GM12892 (cell line): Measurements from ENCODE around the gene IL4I1.

Experiments used
- DNase-seq: peaks from one replicate; pipeline ENCODE4 v3.0.0; 2011; ENCODE audit not compliant: insufficient read length
- FAIRE-seq: peaks from 2 replicates; lab custom pipeline; 2011; peaks lifted over from hg19 to GRCh38; lab: Jason Lieb, UNC
- POLR2A ChIP-seq: IDR thresholded peaks from 2 replicates; pipeline ENCODE4 v1.6.1; 2011; ENCODE audit warnings: low read depth, low read length, control low read depth
- POLR2AphosphoS5 ChIP-seq: IDR thresholded peaks from 2 replicates; pipeline ENCODE4 v1.6.1; 2011; ENCODE audit warnings: low read depth, low read length, control low read depth
- TAF1 ChIP-seq: IDR thresholded peaks from 2 replicates; pipeline ENCODE4 v1.6.1; 2011; ENCODE audit warnings: low read depth, mild to moderate bottlenecking, control low read depth, low read length, borderline replicate concordance

The IL4I1 gene

GRCh38 chr19:49850221-49850486, 46.5 kb downstream of the IL4I1 start:
- TF ChIP-seq POLR2AphosphoS5, result no peak
- TF ChIP-seq TAF1, result no peak
- no peak for TF ChIP-seq POLR2A
- DNase-seq (no peak), FAIRE-seq (no peak)

GRCh38 chr19:49849433-49850220, 47.1 kb downstream of the IL4I1 start:
- DNase-seq (no peak), FAIRE-seq (no peak)
- TF ChIP-seq POLR2A, result no peak
- TF ChIP-seq TAF1, result no peak
- no peak for TF ChIP-seq POLR2AphosphoS5

GRCh38 chr19:49848938-49849337, 47.7 kb downstream of the IL4I1 start:
- FAIRE-seq, result no peak
- no peak for TF ChIP-seq TAF1
- no peak for TF ChIP-seq POLR2A
- no peak for TF ChIP-seq POLR2AphosphoS5
- DNase-seq, result no peak

GRCh38 chr19:49847731-49848696, 48.7 kb downstream of the IL4I1 start:
- no peak for FAIRE-seq
- TF ChIP-seq POLR2AphosphoS5 (no peak), POLR2A (no peak), TAF1 (no peak)
- no peak for DNase-seq

- FAIRE-seq, result no peak
- TF ChIP-seq POLR2AphosphoS5 (no peak), POLR2A (no peak), TAF1 (no peak)
- DNase-seq, result no peak
These were observed 50.3 kb downstream of the IL4I1 start for GRCh38 chr19:49846408-49846807.

GRCh38 chr19:49845414-49845813, 51.3 kb downstream of the IL4I1 start:
- no peak for DNase-seq
- TF ChIP-seq POLR2AphosphoS5 (no peak), TAF1 (no peak), POLR2A (no peak)
- FAIRE-seq, result no peak

- DNase-seq (no peak), FAIRE-seq (no peak)
- no peak for TF ChIP-seq POLR2A
- TF ChIP-seq TAF1, result no peak
- TF ChIP-seq POLR2AphosphoS5, result no peak
These were observed 52.3 kb downstream of the IL4I1 start for GRCh38 chr19:49844138-49845095.

GRCh38 chr19:49843265-49843664, 53.4 kb downstream of the IL4I1 start:
- DNase-seq (no peak), FAIRE-seq (no peak)
- TF ChIP-seq POLR2A, result no peak
- TF ChIP-seq TAF1, result no peak

GRCh38 chr19:49840736-49841249, 55.9 kb downstream of the IL4I1 start:
- no peak for FAIRE-seq
- no peak for DNase-seq
- TF ChIP-seq POLR2A (no peak), POLR2AphosphoS5 (no peak), TAF1 (no peak)

- TF ChIP-seq TAF1 (no peak), POLR2AphosphoS5 (no peak), POLR2A (no peak)
- DNase-seq (no peak), FAIRE-seq (no peak)
These were observed 56.4 kb downstream of the IL4I1 start for GRCh38 chr19:49840321-49840720.

GRCh38 chr19:49839713-49840112, 57.0 kb downstream of the IL4I1 start:
- FAIRE-seq (no peak), DNase-seq (no peak)
- TF ChIP-seq POLR2A, result no peak
- TF ChIP-seq POLR2AphosphoS5, result no peak
- no peak for TF ChIP-seq TAF1
